ENCODE data around the gene KCMF1. TPM values are rescaled to one million over a fixed set of nuclear protein-coding genes. Genes with fewer than 3 reads are reported as not detected.

The KCMF1 gene
- total and polyA plus RNA-seq, 2 of the 13 experiments (the other 11 are each of a cell fraction or from before 2014, with no cell fraction given) = 62.1 to 116 TPM

- no peak for TF ChIP-seq USF2 (IDR thresholded peaks at IDR 0.05; ENCODE audit: low read depth, low read length)
- no peak for TF ChIP-seq USF2 (CRISPR knock-in tag; IDR thresholded peaks at IDR 0.05; ENCODE audit: borderline replicate concordance)
- TF ChIP-seq ZNF496 (CRISPR knock-in tag; IDR thresholded peaks at IDR 0.05; ENCODE audit: insufficient replicate concordance) = no peak
- peak; percentile 95 for TF ChIP-seq ZMAT3 (CRISPR knock-in tag; conservative IDR thresholded peaks at IDR 0.05)
- TF ChIP-seq, protein P1, sequence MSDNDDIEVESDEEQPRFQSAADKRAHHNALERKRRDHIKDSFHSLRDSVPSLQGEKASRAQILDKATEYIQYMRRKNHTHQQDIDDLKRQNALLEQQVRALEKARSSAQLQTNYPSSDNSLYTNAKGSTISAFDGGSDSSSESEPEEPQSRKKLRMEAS (IDR thresholded peaks at IDR 0.05) = no peak
- TF ChIP-seq REXO4 (CRISPR knock-in tag; IDR thresholded peaks at IDR 0.05; ENCODE audit: borderline replicate concordance) = no peak
- peak; percentile 18; the same call in 1 of the 2 replicates for TF ChIP-seq MNT (IDR thresholded peaks at IDR 0.05)
- TF ChIP-seq POLR2A (IDR thresholded peaks at IDR 0.05; ENCODE audit: insufficient read depth in 1 of 2, low read depth in 2 of 2, low read length in 2 of 2) = peak in 1 of 2 experiments; percentile 87; a peak in 3 of 4 replicates
- TF ChIP-seq CAMTA2 (CRISPR knock-in tag; IDR thresholded peaks at IDR 0.05; ENCODE audit: borderline replicate concordance) = no peak
- TF ChIP-seq ZNF768 (CRISPR knock-in tag; IDR thresholded peaks at IDR 0.05) = peak; percentile 58
- peak; percentile 64; the same call in 1 of the 2 replicates for TF ChIP-seq RFXAP (CRISPR knock-in tag; IDR thresholded peaks at IDR 0.05; ENCODE audit: borderline replicate concordance)
- TF ChIP-seq POGZ (CRISPR knock-in tag; IDR thresholded peaks at IDR 0.05) = peak; percentile 83
- peak; percentile 98 for TF ChIP-seq ZNF556 (CRISPR knock-in tag; IDR thresholded peaks at IDR 0.05; ENCODE audit: borderline replicate concordance)
- TF ChIP-seq ZNF503 (CRISPR knock-in tag; IDR thresholded peaks at IDR 0.05) = peak; percentile 33; the same call in 1 of the 2 replicates
- peak; percentile 59; the same call in 1 of the 2 replicates for TF ChIP-seq ZSCAN9 (CRISPR knock-in tag; IDR thresholded peaks at IDR 0.05; ENCODE audit: borderline replicate concordance)
- TF ChIP-seq ZBTB7B (CRISPR knock-in tag; IDR thresholded peaks at IDR 0.05) = peak; percentile 78
- TF ChIP-seq, protein P2, sequence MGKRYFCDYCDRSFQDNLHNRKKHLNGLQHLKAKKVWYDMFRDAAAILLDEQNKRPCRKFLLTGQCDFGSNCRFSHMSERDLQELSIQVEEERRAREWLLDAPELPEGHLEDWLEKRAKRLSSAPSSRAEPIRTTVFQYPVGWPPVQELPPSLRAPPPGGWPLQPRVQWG (CRISPR knock-in tag; IDR thresholded peaks at IDR 0.05; ENCODE audit: borderline replicate concordance, low read depth) = no peak
- peak; percentile 54; the same call in 1 of the 2 replicates for TF ChIP-seq NR2F6 (IDR thresholded peaks at IDR 0.05)
- TF ChIP-seq NR2F6 (CRISPR knock-in tag; IDR thresholded peaks at IDR 0.05) = peak; percentile 84
- TF ChIP-seq BORCS8-MEF2B (CRISPR knock-in tag; IDR thresholded peaks at IDR 0.05) = no peak
- TF ChIP-seq ZNF879 (CRISPR knock-in tag; IDR thresholded peaks at IDR 0.05) = peak; percentile 38; the same call in 1 of the 2 replicates
- TF ChIP-seq, protein P3, sequence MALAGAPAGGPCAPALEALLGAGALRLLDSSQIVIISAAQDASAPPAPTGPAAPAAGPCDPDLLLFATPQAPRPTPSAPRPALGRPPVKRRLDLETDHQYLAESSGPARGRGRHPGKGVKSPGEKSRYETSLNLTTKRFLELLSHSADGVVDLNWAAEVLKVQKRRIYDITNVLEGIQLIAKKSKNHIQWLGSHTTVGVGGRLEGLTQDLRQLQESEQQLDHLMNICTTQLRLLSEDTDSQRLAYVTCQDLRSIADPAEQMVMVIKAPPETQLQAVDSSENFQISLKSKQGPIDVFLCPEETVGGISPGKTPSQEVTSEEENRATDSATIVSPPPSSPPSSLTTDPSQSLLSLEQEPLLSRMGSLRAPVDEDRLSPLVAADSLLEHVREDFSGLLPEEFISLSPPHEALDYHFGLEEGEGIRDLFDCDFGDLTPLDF (CRISPR knock-in tag; IDR thresholded peaks at IDR 0.05) = no peak
- TF ChIP-seq PTBP1 (IDR thresholded peaks at IDR 0.05; ENCODE audit: low read depth, low read length, poor library complexity, severe bottlenecking) = no peak
Measured at GRCh38 chr2:84946204-84947009, 24.6 kb upstream of the KCMF1 start (continued).
